Measurements from ENCODE around the gene PLXNA3. TPM values are rescaled to one million over a fixed set of nuclear protein-coding genes. Genes with fewer than 3 reads are reported as not detected.

PLXNA3 gene
- total and polyA plus RNA-seq, 10 of the 15 experiments (the other 5 are each of a cell fraction or from before 2014, with no cell fraction given) = 0.26 to 26.8 (median 3.4) TPM

DNA sequence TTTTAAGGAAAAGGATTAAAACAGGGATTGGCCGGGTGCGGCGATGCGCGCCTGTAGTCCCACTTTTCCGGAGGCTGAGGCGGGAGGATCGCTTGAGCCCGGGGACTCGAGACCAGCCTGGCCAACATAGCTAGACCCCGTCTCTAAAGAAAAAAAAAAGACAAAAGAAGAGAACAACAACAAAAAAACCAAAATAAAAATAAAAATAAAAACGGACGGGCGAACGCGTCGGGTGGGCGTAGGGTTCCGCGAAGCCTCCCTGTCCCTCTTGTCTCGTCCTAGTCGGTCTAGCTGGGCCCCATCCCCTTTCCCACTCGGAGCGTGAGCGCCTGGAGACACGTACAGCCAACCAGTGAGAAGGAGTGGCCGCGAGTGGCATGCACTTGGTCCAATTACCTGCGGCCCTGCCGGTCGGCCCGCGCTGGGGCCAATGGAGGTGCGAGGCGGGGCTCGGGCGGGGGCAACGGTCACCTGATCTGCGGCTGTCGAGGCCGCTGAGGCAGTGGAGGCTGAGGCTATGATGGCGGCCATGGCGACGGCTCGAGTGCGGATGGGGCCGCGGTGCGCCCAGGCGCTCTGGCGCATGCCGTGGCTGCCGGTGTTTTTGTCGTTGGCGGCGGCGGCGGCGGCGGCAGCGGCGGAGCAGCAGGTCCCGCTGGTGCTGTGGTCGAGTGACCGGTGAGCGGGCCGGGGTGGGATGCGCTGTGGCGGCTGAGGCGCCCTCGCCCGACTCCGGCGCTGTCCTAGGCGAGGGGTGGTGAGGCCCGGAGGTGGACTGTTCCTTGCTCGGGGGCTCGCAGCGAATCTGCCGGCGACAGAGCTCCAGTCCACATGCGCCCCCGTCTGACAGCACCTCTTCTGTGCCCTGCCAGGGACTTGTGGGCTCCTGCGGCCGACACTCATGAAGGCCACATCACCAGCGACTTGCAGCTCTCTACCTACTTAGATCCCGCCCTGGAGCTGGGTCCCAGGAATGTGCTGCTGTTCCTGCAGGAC is 29.6 kb upstream of the PLXNA3 start, which contains the start of gene ATP6AP1:
TSS of gene ATP6AP1 (plus strand) at position 502 of the 996 bp plus-strand sequence. CDS start at position 518, 16 bp downstream.
- Histone ChIP-seq H3K27ac (ENCODE audit: control insufficient read depth, insufficient read depth) (0 out of 2 replicates have a peak within 1 kb of the TSS, but pooled peaks have one; percentile 4), H3K9ac (ENCODE audit: control insufficient read depth, insufficient read depth, low read length) (peak within 1 kb of the TSS; percentile 24; the same call in 1 of the 2 replicates), H3K4me1 (ENCODE audit: control insufficient read depth, insufficient read depth, low read length) (no peaks in the 10 kb centered on the region), H2AFZ (ENCODE audit: control insufficient read depth, low read depth, low read length) (peak within 1 kb of the TSS; percentile 28), H3K79me2 (ENCODE audit: control insufficient read depth, insufficient read depth, low read length) (peaks cover 12% of the 10 kb centered on the region), H3K4me2 (ENCODE audit: control insufficient read depth, insufficient read depth) (peak within 1 kb of the TSS; percentile 71), H3K36me3 (ENCODE audit: control insufficient read depth in 2 of 2, insufficient read depth in 2 of 2, low read length in 1 of 2) (peaks cover 0 to 2% of the 10 kb centered on the region in 2 experiments; a peak in 1 of 4 replicates), H3K9me3 (replicated peaks; ENCODE audit: control insufficient read depth, insufficient read depth, low read length) (no peaks in the 10 kb centered on the region), H4K20me1 (ENCODE audit: control insufficient read depth, insufficient read depth) (no peaks in the 10 kb centered on the region), H3K4me3 (peak within 1 kb of the TSS; percentile 73), H3K27me3 (replicated peaks in 1 of 2; ENCODE audit: control insufficient read depth in 2 of 2, insufficient read depth in 2 of 2, low read length in 1 of 2) (no peaks in the 10 kb centered on the region)
- WGBS (ENCODE audit: insufficient coverage, insufficient replicate concordance, low lambda C conversion rate, missing lambda C conversion rate) = 31% methylated on average over 85 of the region's 87 CpGs
- SMC1A ChIA-PET (ENCODE audit: uncharacterized antibody, unreplicated experiment) = interaction anchor here (0.7 to 1.3 kb wide), 5 partner anchors 11 to 99 kb away, joined by 3 to 4 read pairs (median 3); partner anchors contain the start of gene SLC10A3
- RAD21 ChIA-PET (ENCODE audit: unreplicated experiment) = interaction anchor here (0.6 to 2.0 kb wide), 4 partner anchors 16 to 55 kb away, joined by 3 to 9 read pairs (median 4); partner anchors contain the start of genes RPL10 and TAFAZZIN
- peak; percentile 27 for FAIRE-seq
- POLR2A ChIA-PET = interaction anchor here (0.6 to 4.1 kb wide), 11 partner anchors 10 to 331 kb away, joined by 3 to 32 read pairs (median 4); partner anchors contain the start of genes MECP2, RPL10, SLC10A3 and TAFAZZIN
- in situ Hi-C loops (cut with MboI) (no loop called here), intact Hi-C loops (cut with micrococcal nuclease; ENCODE audit: unreplicated experiment) (loop anchor here (10.0 kb wide), 1 partner anchor 54 kb away; the partner anchor contains the start of genes EMD and FLNA)
- no TSS peak for BruUV-seq (replicated peaks)
- peak; percentile 73 for DNase-seq (ENCODE audit: low read depth, low spot score)
- CTCF ChIA-PET = interaction anchor here (1.3 to 2.3 kb wide), 3 partner anchors 9 to 55 kb away, joined by 3 to 12 read pairs (median 5); partner anchors contain the start of gene RPL10
- ATAC-seq = peak; percentile 99
- TF ChIP-seq LARP7 (IDR thresholded peaks at IDR 0.05) (peak; percentile 88), CEBPB (IDR thresholded peaks at IDR 0.05; ENCODE audit: borderline replicate concordance in 1 of 2, low read depth in 2 of 2, low read length in 2 of 2) (no peak), POLR2AphosphoS5 (IDR thresholded peaks at IDR 0.05; ENCODE audit: low read length) (peak; percentile 35; the same call in 1 of the 2 replicates), YY1 (IDR thresholded peaks at IDR 0.05; ENCODE audit: low read depth, low read length) (peak; percentile 95), STAT1 (conservative IDR thresholded peaks at IDR 0.05) (no peak), PRDM15 (CRISPR knock-in tag; IDR thresholded peaks at IDR 0.05) (no peak), TCF7 (IDR thresholded peaks at IDR 0.05; ENCODE audit: borderline replicate concordance) (no peak), BACH1 (IDR thresholded peaks at IDR 0.05; ENCODE audit: borderline replicate concordance) (no peak), SMARCA5 (IDR thresholded peaks at IDR 0.05) (peak; percentile 50; the same call in 1 of the 2 replicates), MYC (IDR thresholded peaks at IDR 0.05; ENCODE audit: insufficient read depth, insufficient read length, insufficient replicate concordance, low read length, severe bottlenecking) (no peak), DPF2 (IDR thresholded peaks at IDR 0.05) (peak; percentile 98), BMI1 (IDR thresholded peaks at IDR 0.05; ENCODE audit: borderline replicate concordance) (no peak), PAX5 (IDR thresholded peaks at IDR 0.05; ENCODE audit: borderline replicate concordance, low read depth, low read length) (no peak), MTA3 (IDR thresholded peaks at IDR 0.05; ENCODE audit: borderline replicate concordance, low read length) (no peak)
